SK-N-SH treated with all-trans-retinoic acid at 6 μM for 48 hours (cell line): ENCODE measurements around the gene PRDM9.

Experiments
- ISL1 ChIP-seq: fragments of 250-450 bp; sonication (Bioruptor Pico); IDR thresholded peaks from 2 replicates; pipeline ENCODE4 v2.1.2; 2022; ENCODE audit warnings: mild to moderate bottlenecking, moderate library complexity
- ZFP30 ChIP-seq: fragments of 450-650 bp; formaldehyde crosslinking; IDR thresholded peaks from 2 replicates; pipeline ENCODE4 v1.5.0; 2022; ENCODE audit warnings: mild to moderate bottlenecking, moderate library complexity
- TF ChIP-seq, protein P1 (sequence below): fragments of 250-450 bp; sonication (Bioruptor Pico); IDR thresholded peaks from 2 replicates; pipeline ENCODE4 v1.5.1; 2020; ENCODE audit warnings: low read depth, mild to moderate bottlenecking, moderate library complexity
- TF ChIP-seq, protein P2 (sequence below): fragments of 250-450 bp; sonication (Bioruptor Pico); IDR thresholded peaks from 2 replicates; pipeline ENCODE4 v1.5.0; 2020; ENCODE audit warnings: mild to moderate bottlenecking, moderate library complexity
- TF ChIP-seq, protein P3 (sequence below): fragments of 250-450 bp; sonication (Bioruptor Pico); IDR thresholded peaks from 2 replicates; pipeline ENCODE4 v1.8.0; 2020; ENCODE audit warnings: mild to moderate bottlenecking, moderate library complexity, borderline replicate concordance

DNA sequence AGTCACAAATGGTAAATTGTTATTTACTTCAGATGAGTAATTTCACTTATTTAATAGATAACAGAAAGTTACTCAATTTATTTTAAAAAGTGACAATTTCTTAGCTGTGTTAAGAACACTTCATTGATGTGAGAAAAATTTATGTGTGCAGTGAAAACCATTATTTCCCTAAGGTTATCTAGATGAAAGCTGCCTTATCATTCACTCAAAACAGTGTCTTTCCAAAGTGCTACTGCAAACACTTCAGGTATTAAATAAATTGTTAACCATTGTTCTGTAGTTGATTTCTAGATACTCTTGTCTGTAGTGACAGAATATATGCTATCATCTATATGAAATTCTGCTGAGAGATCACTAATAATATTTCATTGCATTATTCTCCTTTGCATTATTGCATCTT lies 33.5 kb upstream of the PRDM9 start:
- TF ChIP-seq, protein P1, sequence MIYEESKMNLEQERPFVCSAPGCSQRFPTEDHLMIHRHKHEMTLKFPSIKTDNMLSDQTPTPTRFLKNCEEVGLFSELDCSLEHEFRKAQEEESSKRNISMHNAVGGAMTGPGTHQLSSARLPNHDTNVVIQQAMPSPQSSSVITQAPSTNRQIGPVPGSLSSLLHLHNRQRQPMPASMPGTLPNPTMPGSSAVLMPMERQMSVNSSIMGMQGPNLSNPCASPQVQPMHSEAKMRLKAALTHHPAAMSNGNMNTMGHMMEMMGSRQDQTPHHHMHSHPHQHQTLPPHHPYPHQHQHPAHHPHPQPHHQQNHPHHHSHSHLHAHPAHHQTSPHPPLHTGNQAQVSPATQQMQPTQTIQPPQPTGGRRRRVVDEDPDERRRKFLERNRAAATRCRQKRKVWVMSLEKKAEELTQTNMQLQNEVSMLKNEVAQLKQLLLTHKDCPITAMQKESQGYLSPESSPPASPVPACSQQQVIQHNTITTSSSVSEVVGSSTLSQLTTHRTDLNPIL (CRISPR knock-in tag): no peak
- TF ChIP-seq ISL1 (CRISPR knock-in tag) (no peak), ZFP30 (CRISPR knock-in tag) (no peak)
- TF ChIP-seq, protein P2, sequence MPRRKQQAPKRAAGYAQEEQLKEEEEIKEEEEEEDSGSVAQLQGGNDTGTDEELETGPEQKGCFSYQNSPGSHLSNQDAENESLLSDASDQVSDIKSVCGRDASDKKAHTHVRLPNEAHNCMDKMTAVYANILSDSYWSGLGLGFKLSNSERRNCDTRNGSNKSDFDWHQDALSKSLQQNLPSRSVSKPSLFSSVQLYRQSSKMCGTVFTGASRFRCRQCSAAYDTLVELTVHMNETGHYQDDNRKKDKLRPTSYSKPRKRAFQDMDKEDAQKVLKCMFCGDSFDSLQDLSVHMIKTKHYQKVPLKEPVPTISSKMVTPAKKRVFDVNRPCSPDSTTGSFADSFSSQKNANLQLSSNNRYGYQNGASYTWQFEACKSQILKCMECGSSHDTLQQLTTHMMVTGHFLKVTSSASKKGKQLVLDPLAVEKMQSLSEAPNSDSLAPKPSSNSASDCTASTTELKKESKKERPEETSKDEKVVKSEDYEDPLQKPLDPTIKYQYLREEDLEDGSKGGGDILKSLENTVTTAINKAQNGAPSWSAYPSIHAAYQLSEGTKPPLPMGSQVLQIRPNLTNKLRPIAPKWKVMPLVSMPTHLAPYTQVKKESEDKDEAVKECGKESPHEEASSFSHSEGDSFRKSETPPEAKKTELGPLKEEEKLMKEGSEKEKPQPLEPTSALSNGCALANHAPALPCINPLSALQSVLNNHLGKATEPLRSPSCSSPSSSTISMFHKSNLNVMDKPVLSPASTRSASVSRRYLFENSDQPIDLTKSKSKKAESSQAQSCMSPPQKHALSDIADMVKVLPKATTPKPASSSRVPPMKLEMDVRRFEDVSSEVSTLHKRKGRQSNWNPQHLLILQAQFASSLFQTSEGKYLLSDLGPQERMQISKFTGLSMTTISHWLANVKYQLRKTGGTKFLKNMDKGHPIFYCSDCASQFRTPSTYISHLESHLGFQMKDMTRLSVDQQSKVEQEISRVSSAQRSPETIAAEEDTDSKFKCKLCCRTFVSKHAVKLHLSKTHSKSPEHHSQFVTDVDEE: no peak
- TF ChIP-seq, protein P3, sequence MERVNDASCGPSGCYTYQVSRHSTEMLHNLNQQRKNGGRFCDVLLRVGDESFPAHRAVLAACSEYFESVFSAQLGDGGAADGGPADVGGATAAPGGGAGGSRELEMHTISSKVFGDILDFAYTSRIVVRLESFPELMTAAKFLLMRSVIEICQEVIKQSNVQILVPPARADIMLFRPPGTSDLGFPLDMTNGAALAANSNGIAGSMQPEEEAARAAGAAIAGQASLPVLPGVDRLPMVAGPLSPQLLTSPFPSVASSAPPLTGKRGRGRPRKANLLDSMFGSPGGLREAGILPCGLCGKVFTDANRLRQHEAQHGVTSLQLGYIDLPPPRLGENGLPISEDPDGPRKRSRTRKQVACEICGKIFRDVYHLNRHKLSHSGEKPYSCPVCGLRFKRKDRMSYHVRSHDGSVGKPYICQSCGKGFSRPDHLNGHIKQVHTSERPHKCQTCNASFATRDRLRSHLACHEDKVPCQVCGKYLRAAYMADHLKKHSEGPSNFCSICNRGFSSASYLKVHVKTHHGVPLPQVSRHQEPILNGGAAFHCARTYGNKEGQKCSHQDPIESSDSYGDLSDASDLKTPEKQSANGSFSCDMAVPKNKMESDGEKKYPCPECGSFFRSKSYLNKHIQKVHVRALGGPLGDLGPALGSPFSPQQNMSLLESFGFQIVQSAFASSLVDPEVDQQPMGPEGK (CRISPR knock-in tag): no peak
